GM23338 (cell line): ENCODE measurements around the gene MLLT3. TPM values are rescaled to one million over a fixed set of nuclear protein-coding genes. Genes with fewer than 3 reads are reported as not detected.

Experiments used
- ATAC-seq: fragments of 200-7000 bp; cut with Tn5 transposase; 3 replicates; pipeline ENCODE4 v1.9.1; 2020
- DNase-seq: peaks from one replicate; pipeline ENCODE4 v3.0.0-alpha.2; 2015; ENCODE audit warnings: low spot score
- H2AFZ ChIP-seq: fragments of 200-600 bp; sonication (generic); 2 replicates; pipeline ENCODE4 v1.8.0; 2016; ENCODE audit warnings: antibody characterized with exemption, mild to moderate bottlenecking, moderate library complexity
- H3F3A ChIP-seq: fragments of 200-600 bp; sonication (generic); replicated peaks from 2 replicates; pipeline ENCODE4 v1.8.0; 2017; ENCODE audit warnings: antibody characterized with exemption, mixed run types, low read depth
- H3K27ac ChIP-seq: fragments of 200-600 bp; sonication (generic); 2 replicates; pipeline ENCODE4 v1.6.1; 2016; ENCODE audit warnings: low read depth
- H3K27me3 ChIP-seq: fragments of 200-600 bp; sonication (generic); 2 replicates; pipeline ENCODE4 v1.8.0; 2016; ENCODE audit warnings: mild to moderate bottlenecking, mixed run types, moderate library complexity; ENCODE audit not compliant: insufficient read depth
- H3K36me3 ChIP-seq: fragments of 200-600 bp; sonication (generic); 2 replicates; pipeline ENCODE4 v1.8.0; 2016; ENCODE audit warnings: mild to moderate bottlenecking; ENCODE audit not compliant: insufficient read depth
- H3K4me1 ChIP-seq: fragments of 200-600 bp; sonication (generic); 2 replicates; pipeline ENCODE4 v1.8.0; 2016; ENCODE audit warnings: mild to moderate bottlenecking, moderate library complexity; ENCODE audit not compliant: insufficient read depth
- H3K4me2 ChIP-seq: fragments of 200-600 bp; sonication (generic); 2 replicates; pipeline ENCODE4 v1.7.1; 2017; ENCODE audit warnings: mixed run types
- H3K4me3 ChIP-seq: fragments of 200-600 bp; sonication (generic); 2 replicates; pipeline ENCODE4 v1.6.1; 2016; ENCODE audit warnings: mixed run types
- H3K79me2 ChIP-seq: fragments of 200-600 bp; sonication (generic); replicated peaks from 2 replicates; pipeline ENCODE4 v1.8.0; 2017; ENCODE audit warnings: mild to moderate bottlenecking; ENCODE audit not compliant: insufficient read depth
- H3K9me2 ChIP-seq: fragments of 200-600 bp; sonication (generic); 2 replicates; pipeline ENCODE4 v1.8.0; 2017; ENCODE audit not compliant: insufficient read depth
- H4K20me1 ChIP-seq: fragments of 200-600 bp; sonication (generic); replicated peaks from 2 replicates; pipeline ENCODE4 v1.8.0; 2017; ENCODE audit warnings: mild to moderate bottlenecking; ENCODE audit not compliant: insufficient read depth
- H3K27ac Mint-ChIP-seq: 2 replicates; pipeline ENCODE4 v1.8.0; 2020; ENCODE audit warnings: inconsistent platforms, mild to moderate bottlenecking, moderate library complexity, mixed read lengths
- H3K27me3 Mint-ChIP-seq: 3 replicates; pipeline ENCODE4 v1.8.0; 2022; ENCODE audit warnings: low read depth, mild to moderate bottlenecking, moderate library complexity, mixed read lengths, inconsistent platforms; ENCODE audit not compliant: insufficient read depth, poor library complexity
- H3K36me3 Mint-ChIP-seq: 3 replicates; pipeline ENCODE4 v1.8.0; 2021; ENCODE audit warnings: low read depth, mild to moderate bottlenecking, inconsistent platforms, moderate library complexity, mixed read lengths
- H3K4me1 Mint-ChIP-seq: 3 replicates; pipeline ENCODE4 v1.8.0; 2020; ENCODE audit warnings: mild to moderate bottlenecking, inconsistent platforms, mixed read lengths
- H3K4me3 Mint-ChIP-seq: 3 replicates; pipeline ENCODE4 v1.8.0; 2021; ENCODE audit warnings: moderate library complexity, mild to moderate bottlenecking, inconsistent platforms, mixed read lengths
- H3K9me3 Mint-ChIP-seq: 3 replicates; pipeline ENCODE4 v1.8.0; 2020; ENCODE audit warnings: moderate library complexity, mild to moderate bottlenecking, inconsistent platforms, mixed read lengths
- CREB1 ChIP-seq: fragments of 250-450 bp; sonication (Bioruptor Pico); IDR thresholded peaks from 2 replicates; pipeline ENCODE4 v1.5.0; 2020; ENCODE audit warnings: low read depth, mild to moderate bottlenecking, moderate library complexity
- EZH2phosphoT487 ChIP-seq: fragments of 200-600 bp; sonication (generic); IDR thresholded peaks from one replicate; pipeline ENCODE4 v1.8.1; 2018; ENCODE audit warnings: antibody characterized with exemption; ENCODE audit not compliant: unreplicated experiment
- JUNB ChIP-seq: IDR thresholded peaks from one replicate; pipeline ENCODE4 v1.6.1; 2016; ENCODE audit warnings: antibody characterized with exemption; ENCODE audit not compliant: unreplicated experiment
- POLR2AphosphoS5 ChIP-seq: IDR thresholded peaks from 2 replicates; pipeline ENCODE4 v1.6.1; 2016; ENCODE audit warnings: antibody characterized with exemption, low read depth
- ZNF114 ChIP-seq: fragments of 250-450 bp; sonication (Bioruptor Pico); IDR thresholded peaks from 2 replicates; pipeline ENCODE4 v1.5.0; 2020; ENCODE audit warnings: mild to moderate bottlenecking, moderate library complexity
- ZNF331 ChIP-seq: fragments of 250-450 bp; sonication (Bioruptor Pico); IDR thresholded peaks from 2 replicates; pipeline ENCODE4 v1.5.0; 2020; ENCODE audit warnings: low read depth, mild to moderate bottlenecking, moderate library complexity
- polyA plus RNA-seq: library from polyadenylated mRNA; unstranded; fragments of >200 nt; fragmentation: Nextera tagmentation; extraction: Ambion mirVana; gene quantifications from 2 replicates; pipeline ENCODE4 v1.2.1, GENCODE V29; 2016
- total RNA-seq: library from RNA; depleted of rRNA; stranded (reverse); fragments of >200 nt; shearing (Covaris generic); gene quantifications from 2 replicates; pipeline ENCODE4 v1.2.3, GENCODE V29; 2014
- TF ChIP-seq, protein P1 (sequence below): IDR thresholded peaks from 2 replicates; pipeline ENCODE4 v1.6.1; 2016; ENCODE audit warnings: antibody characterized with exemption
- TF ChIP-seq, protein P2 (sequence below): fragments of 250-450 bp; sonication (Bioruptor Pico); IDR thresholded peaks from 2 replicates; pipeline ENCODE4 v1.5.0; 2020; ENCODE audit warnings: mild to moderate bottlenecking, moderate library complexity

The MLLT3 gene
- total and polyA plus RNA-seq, 2 experiments from 2014 or later = 7.5 to 9.5 TPM

DNA sequence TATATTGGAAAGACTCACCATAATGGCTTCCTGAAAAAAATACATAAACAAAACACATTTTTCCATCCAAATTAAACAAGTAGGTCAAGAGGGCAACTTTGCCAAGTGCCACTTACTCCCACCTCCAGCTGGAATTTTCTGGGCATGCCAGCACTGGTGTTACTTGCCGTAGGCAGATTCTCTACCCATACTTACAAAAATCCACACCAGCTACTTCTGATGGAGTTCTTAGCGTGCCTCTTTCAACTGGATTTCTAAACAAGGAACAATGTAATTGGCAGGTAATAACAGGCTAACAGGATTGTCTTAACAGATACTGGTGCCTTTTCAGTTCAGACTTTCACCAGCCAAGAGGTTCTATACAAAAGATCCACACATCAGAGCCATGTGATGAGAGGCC lies 301.4 kb downstream of the MLLT3 start:
- Histone ChIP-seq H3K9me2 (peaks cover 19% of the 10 kb centered on the region), H4K20me1 (no peaks in the 10 kb centered on the region), H3K4me2 (no peak overlapping the region), H3K79me2 (no peaks in the 10 kb centered on the region), H3K27me3 (no peaks in the 10 kb centered on the region), H3K4me1 (no peaks in the 10 kb centered on the region), H3F3A (no peaks in the 10 kb centered on the region), H3K27ac (no peak overlapping the region), H3K4me3 (no peak overlapping the region), H2AFZ (no peak overlapping the region), H3K36me3 (no peaks in the 10 kb centered on the region)
- Mint-ChIP-seq H3K4me3 (no peak overlapping the region), H3K36me3 (no peaks in the 10 kb centered on the region), H3K4me1 (peaks cover 3% of the 10 kb centered on the region; the same call in 2 of the 3 replicates), H3K27me3 (peaks cover 3% of the 10 kb centered on the region), H3K27ac (no peak overlapping the region), H3K9me3 (no peaks in the 10 kb centered on the region)
- TF ChIP-seq CREB1 (CRISPR knock-in tag) (no peak), JUNB (no peak), EZH2phosphoT487 (no peak), ZNF114 (CRISPR knock-in tag) (no peak), POLR2AphosphoS5 (no peak), ZNF331 (no peak)
- TF ChIP-seq, protein P1, sequence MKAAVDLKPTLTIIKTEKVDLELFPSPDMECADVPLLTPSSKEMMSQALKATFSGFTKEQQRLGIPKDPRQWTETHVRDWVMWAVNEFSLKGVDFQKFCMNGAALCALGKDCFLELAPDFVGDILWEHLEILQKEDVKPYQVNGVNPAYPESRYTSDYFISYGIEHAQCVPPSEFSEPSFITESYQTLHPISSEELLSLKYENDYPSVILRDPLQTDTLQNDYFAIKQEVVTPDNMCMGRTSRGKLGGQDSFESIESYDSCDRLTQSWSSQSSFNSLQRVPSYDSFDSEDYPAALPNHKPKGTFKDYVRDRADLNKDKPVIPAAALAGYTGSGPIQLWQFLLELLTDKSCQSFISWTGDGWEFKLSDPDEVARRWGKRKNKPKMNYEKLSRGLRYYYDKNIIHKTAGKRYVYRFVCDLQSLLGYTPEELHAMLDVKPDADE = no peak
- TF ChIP-seq, protein P2, sequence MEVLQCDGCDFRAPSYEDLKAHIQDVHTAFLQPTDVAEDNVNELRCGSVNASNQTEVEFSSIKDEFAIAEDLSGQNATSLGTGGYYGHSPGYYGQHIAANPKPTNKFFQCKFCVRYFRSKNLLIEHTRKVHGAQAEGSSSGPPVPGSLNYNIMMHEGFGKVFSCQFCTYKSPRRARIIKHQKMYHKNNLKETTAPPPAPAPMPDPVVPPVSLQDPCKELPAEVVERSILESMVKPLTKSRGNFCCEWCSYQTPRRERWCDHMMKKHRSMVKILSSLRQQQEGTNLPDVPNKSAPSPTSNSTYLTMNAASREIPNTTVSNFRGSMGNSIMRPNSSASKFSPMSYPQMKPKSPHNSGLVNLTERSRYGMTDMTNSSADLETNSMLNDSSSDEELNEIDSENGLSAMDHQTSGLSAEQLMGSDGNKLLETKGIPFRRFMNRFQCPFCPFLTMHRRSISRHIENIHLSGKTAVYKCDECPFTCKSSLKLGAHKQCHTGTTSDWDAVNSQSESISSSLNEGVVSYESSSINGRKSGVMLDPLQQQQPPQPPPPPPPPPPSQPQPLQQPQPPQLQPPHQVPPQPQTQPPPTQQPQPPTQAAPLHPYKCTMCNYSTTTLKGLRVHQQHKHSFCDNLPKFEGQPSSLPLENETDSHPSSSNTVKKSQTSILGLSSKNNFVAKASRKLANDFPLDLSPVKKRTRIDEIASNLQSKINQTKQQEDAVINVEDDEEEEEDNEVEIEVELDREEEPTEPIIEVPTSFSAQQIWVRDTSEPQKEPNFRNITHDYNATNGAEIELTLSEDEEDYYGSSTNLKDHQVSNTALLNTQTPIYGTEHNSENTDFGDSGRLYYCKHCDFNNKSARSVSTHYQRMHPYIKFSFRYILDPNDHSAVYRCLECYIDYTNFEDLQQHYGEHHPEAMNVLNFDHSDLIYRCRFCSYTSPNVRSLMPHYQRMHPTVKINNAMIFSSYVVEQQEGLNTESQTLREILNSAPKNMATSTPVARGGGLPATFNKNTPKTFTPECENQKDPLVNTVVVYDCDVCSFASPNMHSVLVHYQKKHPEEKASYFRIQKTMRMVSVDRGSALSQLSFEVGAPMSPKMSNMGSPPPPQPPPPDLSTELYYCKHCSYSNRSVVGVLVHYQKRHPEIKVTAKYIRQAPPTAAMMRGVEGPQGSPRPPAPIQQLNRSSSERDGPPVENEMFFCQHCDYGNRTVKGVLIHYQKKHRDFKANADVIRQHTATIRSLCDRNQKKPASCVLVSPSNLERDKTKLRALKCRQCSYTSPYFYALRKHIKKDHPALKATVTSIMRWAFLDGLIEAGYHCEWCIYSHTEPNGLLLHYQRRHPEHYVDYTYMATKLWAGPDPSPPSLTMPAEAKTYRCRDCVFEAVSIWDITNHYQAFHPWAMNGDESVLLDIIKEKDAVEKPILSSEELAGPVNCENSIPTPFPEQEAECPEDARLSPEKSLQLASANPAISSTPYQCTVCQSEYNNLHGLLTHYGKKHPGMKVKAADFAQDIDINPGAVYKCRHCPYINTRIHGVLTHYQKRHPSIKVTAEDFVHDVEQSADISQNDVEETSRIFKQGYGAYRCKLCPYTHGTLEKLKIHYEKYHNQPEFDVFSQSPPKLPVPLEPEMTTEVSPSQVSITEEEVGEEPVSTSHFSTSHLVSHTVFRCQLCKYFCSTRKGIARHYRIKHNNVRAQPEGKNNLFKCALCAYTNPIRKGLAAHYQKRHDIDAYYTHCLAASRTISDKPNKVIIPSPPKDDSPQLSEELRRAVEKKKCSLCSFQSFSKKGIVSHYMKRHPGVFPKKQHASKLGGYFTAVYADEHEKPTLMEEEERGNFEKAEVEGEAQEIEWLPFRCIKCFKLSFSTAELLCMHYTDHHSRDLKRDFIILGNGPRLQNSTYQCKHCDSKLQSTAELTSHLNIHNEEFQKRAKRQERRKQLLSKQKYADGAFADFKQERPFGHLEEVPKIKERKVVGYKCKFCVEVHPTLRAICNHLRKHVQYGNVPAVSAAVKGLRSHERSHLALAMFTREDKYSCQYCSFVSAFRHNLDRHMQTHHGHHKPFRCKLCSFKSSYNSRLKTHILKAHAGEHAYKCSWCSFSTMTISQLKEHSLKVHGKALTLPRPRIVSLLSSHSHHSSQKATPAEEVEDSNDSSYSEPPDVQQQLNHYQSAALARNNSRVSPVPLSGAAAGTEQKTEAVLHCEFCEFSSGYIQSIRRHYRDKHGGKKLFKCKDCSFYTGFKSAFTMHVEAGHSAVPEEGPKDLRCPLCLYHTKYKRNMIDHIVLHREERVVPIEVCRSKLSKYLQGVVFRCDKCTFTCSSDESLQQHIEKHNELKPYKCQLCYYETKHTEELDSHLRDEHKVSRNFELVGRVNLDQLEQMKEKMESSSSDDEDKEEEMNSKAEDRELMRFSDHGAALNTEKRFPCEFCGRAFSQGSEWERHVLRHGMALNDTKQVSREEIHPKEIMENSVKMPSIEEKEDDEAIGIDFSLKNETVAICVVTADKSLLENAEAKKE = no peak
- ATAC-seq (no peak), DNase-seq (no peak)
